GM23338 (cell line): ENCODE measurements around the gene RSRC1. TPM values are rescaled to one million over a fixed set of nuclear protein-coding genes. Genes with fewer than 3 reads are reported as not detected.

Experiments used
- ATAC-seq: fragments of 200-7000 bp; cut with Tn5 transposase; 3 replicates; pipeline ENCODE4 v1.9.1; 2020
- DNase-seq: peaks from one replicate; pipeline ENCODE4 v3.0.0-alpha.2; 2015; ENCODE audit warnings: low spot score
- H2AFZ ChIP-seq: fragments of 200-600 bp; sonication (generic); 2 replicates; pipeline ENCODE4 v1.8.0; 2016; ENCODE audit warnings: antibody characterized with exemption, mild to moderate bottlenecking, moderate library complexity
- H3F3A ChIP-seq: fragments of 200-600 bp; sonication (generic); replicated peaks from 2 replicates; pipeline ENCODE4 v1.8.0; 2017; ENCODE audit warnings: antibody characterized with exemption, mixed run types, low read depth
- H3K27ac ChIP-seq: fragments of 200-600 bp; sonication (generic); 2 replicates; pipeline ENCODE4 v1.6.1; 2016; ENCODE audit warnings: low read depth
- H3K27me3 ChIP-seq: fragments of 200-600 bp; sonication (generic); 2 replicates; pipeline ENCODE4 v1.8.0; 2016; ENCODE audit warnings: mild to moderate bottlenecking, mixed run types, moderate library complexity; ENCODE audit not compliant: insufficient read depth
- H3K36me3 ChIP-seq: fragments of 200-600 bp; sonication (generic); 2 replicates; pipeline ENCODE4 v1.8.0; 2016; ENCODE audit warnings: mild to moderate bottlenecking; ENCODE audit not compliant: insufficient read depth
- H3K4me1 ChIP-seq: fragments of 200-600 bp; sonication (generic); 2 replicates; pipeline ENCODE4 v1.8.0; 2016; ENCODE audit warnings: mild to moderate bottlenecking, moderate library complexity; ENCODE audit not compliant: insufficient read depth
- H3K4me2 ChIP-seq: fragments of 200-600 bp; sonication (generic); 2 replicates; pipeline ENCODE4 v1.7.1; 2017; ENCODE audit warnings: mixed run types
- H3K4me3 ChIP-seq: fragments of 200-600 bp; sonication (generic); 2 replicates; pipeline ENCODE4 v1.6.1; 2016; ENCODE audit warnings: mixed run types
- H3K79me2 ChIP-seq: fragments of 200-600 bp; sonication (generic); replicated peaks from 2 replicates; pipeline ENCODE4 v1.8.0; 2017; ENCODE audit warnings: mild to moderate bottlenecking; ENCODE audit not compliant: insufficient read depth
- H3K9me2 ChIP-seq: fragments of 200-600 bp; sonication (generic); 2 replicates; pipeline ENCODE4 v1.8.0; 2017; ENCODE audit not compliant: insufficient read depth
- H4K20me1 ChIP-seq: fragments of 200-600 bp; sonication (generic); replicated peaks from 2 replicates; pipeline ENCODE4 v1.8.0; 2017; ENCODE audit warnings: mild to moderate bottlenecking; ENCODE audit not compliant: insufficient read depth
- H3K27ac Mint-ChIP-seq: 2 replicates; pipeline ENCODE4 v1.8.0; 2020; ENCODE audit warnings: inconsistent platforms, mild to moderate bottlenecking, moderate library complexity, mixed read lengths
- H3K27me3 Mint-ChIP-seq: 3 replicates; pipeline ENCODE4 v1.8.0; 2022; ENCODE audit warnings: low read depth, mild to moderate bottlenecking, moderate library complexity, mixed read lengths, inconsistent platforms; ENCODE audit not compliant: insufficient read depth, poor library complexity
- H3K36me3 Mint-ChIP-seq: 3 replicates; pipeline ENCODE4 v1.8.0; 2021; ENCODE audit warnings: low read depth, mild to moderate bottlenecking, inconsistent platforms, moderate library complexity, mixed read lengths
- H3K4me1 Mint-ChIP-seq: 3 replicates; pipeline ENCODE4 v1.8.0; 2020; ENCODE audit warnings: mild to moderate bottlenecking, inconsistent platforms, mixed read lengths
- H3K4me3 Mint-ChIP-seq: 3 replicates; pipeline ENCODE4 v1.8.0; 2021; ENCODE audit warnings: moderate library complexity, mild to moderate bottlenecking, inconsistent platforms, mixed read lengths
- H3K9me3 Mint-ChIP-seq: 3 replicates; pipeline ENCODE4 v1.8.0; 2020; ENCODE audit warnings: moderate library complexity, mild to moderate bottlenecking, inconsistent platforms, mixed read lengths
- CREB1 ChIP-seq: fragments of 250-450 bp; sonication (Bioruptor Pico); IDR thresholded peaks from 2 replicates; pipeline ENCODE4 v1.5.0; 2020; ENCODE audit warnings: low read depth, mild to moderate bottlenecking, moderate library complexity
- ETS1 ChIP-seq: IDR thresholded peaks from 2 replicates; pipeline ENCODE4 v1.6.1; 2016; ENCODE audit warnings: antibody characterized with exemption
- EZH2 ChIP-seq: fragments of 200-600 bp; sonication (generic); IDR thresholded peaks from one replicate; pipeline ENCODE4 v1.8.0; 2017; ENCODE audit warnings: antibody characterized with exemption, mild to moderate bottlenecking, low read depth; ENCODE audit not compliant: unreplicated experiment
- EZH2phosphoT487 ChIP-seq: fragments of 200-600 bp; sonication (generic); IDR thresholded peaks from one replicate; pipeline ENCODE4 v1.8.1; 2018; ENCODE audit warnings: antibody characterized with exemption; ENCODE audit not compliant: unreplicated experiment
- JUNB ChIP-seq: IDR thresholded peaks from one replicate; pipeline ENCODE4 v1.6.1; 2016; ENCODE audit warnings: antibody characterized with exemption; ENCODE audit not compliant: unreplicated experiment
- NANOG ChIP-seq: IDR thresholded peaks from 2 replicates; pipeline ENCODE4 v1.6.1; 2016; ENCODE audit warnings: antibody characterized with exemption, borderline replicate concordance
- POLR2AphosphoS5 ChIP-seq: IDR thresholded peaks from 2 replicates; pipeline ENCODE4 v1.6.1; 2016; ENCODE audit warnings: antibody characterized with exemption, low read depth
- REST ChIP-seq: IDR thresholded peaks from one replicate; pipeline ENCODE4 v1.6.1; 2018; ENCODE audit warnings: antibody characterized with exemption; ENCODE audit not compliant: unreplicated experiment
- ZNF114 ChIP-seq: fragments of 250-450 bp; sonication (Bioruptor Pico); IDR thresholded peaks from 2 replicates; pipeline ENCODE4 v1.5.0; 2020; ENCODE audit warnings: mild to moderate bottlenecking, moderate library complexity
- ZNF331 ChIP-seq: fragments of 250-450 bp; sonication (Bioruptor Pico); IDR thresholded peaks from 2 replicates; pipeline ENCODE4 v1.5.0; 2020; ENCODE audit warnings: low read depth, mild to moderate bottlenecking, moderate library complexity
- ZNF462 ChIP-seq: fragments of 250-450 bp; sonication (Bioruptor Pico); IDR thresholded peaks from 2 replicates; pipeline ENCODE4 v1.5.0; 2020; ENCODE audit warnings: mild to moderate bottlenecking, moderate library complexity
- polyA plus RNA-seq: library from polyadenylated mRNA; unstranded; fragments of >200 nt; fragmentation: Nextera tagmentation; extraction: Ambion mirVana; gene quantifications from 2 replicates; pipeline ENCODE4 v1.2.1, GENCODE V29; 2016
- total RNA-seq: library from RNA; depleted of rRNA; stranded (reverse); fragments of >200 nt; shearing (Covaris generic); gene quantifications from 2 replicates; pipeline ENCODE4 v1.2.3, GENCODE V29; 2014

Gene RSRC1
- total and polyA plus RNA-seq, 2 experiments from 2014 or later: 32.5 to 76.8 TPM

GRCh38 chr3:158489181-158489580 is 379.3 kb downstream of the RSRC1 start:
- Mint-ChIP-seq H3K27ac (no peak overlapping the region), H3K4me1 (peaks cover 6% of the 10 kb centered on the region; the same call in 2 of the 3 replicates), H3K4me3 (no peak overlapping the region), H3K36me3 (no peaks in the 10 kb centered on the region), H3K9me3 (no peaks in the 10 kb centered on the region), H3K27me3 (no peaks in the 10 kb centered on the region)
- Histone ChIP-seq H3K36me3 (no peaks in the 10 kb centered on the region), H4K20me1 (no peaks in the 10 kb centered on the region), H3K79me2 (no peaks in the 10 kb centered on the region), H3K4me3 (no peak overlapping the region), H3K27me3 (no peaks in the 10 kb centered on the region), H3F3A (no peaks in the 10 kb centered on the region), H2AFZ (no peak overlapping the region), H3K9me2 (no peaks in the 10 kb centered on the region), H3K27ac (no peak overlapping the region), H3K4me1 (no peaks in the 10 kb centered on the region), H3K4me2 (no peak overlapping the region)
- no peak for TF ChIP-seq EZH2
- no peak for ATAC-seq
- no peak for DNase-seq

GRCh38 chr3:158491968-158492367 is 382.1 kb downstream of the RSRC1 start:
- Mint-ChIP-seq H3K27me3 (no peaks in the 10 kb centered on the region), H3K4me3 (no peak overlapping the region), H3K36me3 (no peaks in the 10 kb centered on the region), H3K27ac (no peak overlapping the region), H3K4me1 (peaks cover 4% of the 10 kb centered on the region; the same call in 2 of the 3 replicates), H3K9me3 (no peaks in the 10 kb centered on the region)
- H3K4me2 ChIP-seq: no peak overlapping the region
- no peaks in the 10 kb centered on the region for H3K27me3 ChIP-seq
- no peak overlapping the region for H3K27ac ChIP-seq
- H3K9me2 ChIP-seq: no peaks in the 10 kb centered on the region
- no peaks in the 10 kb centered on the region for H3F3A ChIP-seq
- no peaks in the 10 kb centered on the region for H3K79me2 ChIP-seq
- DNase-seq (no peak), ATAC-seq (no peak)
- H3K36me3 ChIP-seq: no peaks in the 10 kb centered on the region
- no peak overlapping the region for H3K4me3 ChIP-seq
- no peaks in the 10 kb centered on the region for H4K20me1 ChIP-seq
- H2AFZ ChIP-seq: no peak overlapping the region
- no peaks in the 10 kb centered on the region for H3K4me1 ChIP-seq
- TF ChIP-seq ZNF462 (CRISPR knock-in tag) (no peak), ZNF331 (CRISPR knock-in tag) (no peak), ETS1 (no peak), NANOG (no peak), POLR2AphosphoS5 (no peak), CREB1 (CRISPR knock-in tag) (no peak), REST (no peak), JUNB (no peak), EZH2phosphoT487 (no peak), ZNF114 (CRISPR knock-in tag) (no peak)
